Sigmoid colon (tissue), 7 donors: ENCODE results near the gene BCAS2. TPM values are rescaled to one million over a fixed set of nuclear protein-coding genes. Genes with fewer than 3 reads are reported as not detected.

ENCODE experiments used
- DNase-seq: peaks from one replicate; pipeline ENCODE4 v3.0.0-alpha.2; 2019
- H3K27ac ChIP-seq, 4 donors: fragments of 200-600 bp; sonication (generic); one replicate each; pipeline ENCODE4 v1.5.1; 2016 to 2019; ENCODE audit warnings: mild to moderate bottlenecking in 1 of 4
- H3K27me3 ChIP-seq, 3 donors: fragments of 200-600 bp; sonication (generic); one replicate each; pipeline ENCODE4 v1.5.1; 2019; ENCODE audit warnings: mild to moderate bottlenecking in 1 of 3
- H3K36me3 ChIP-seq, 4 donors: fragments of 200-600 bp; sonication (generic); one replicate each; pipeline ENCODE4 v1.5.1; 2016 to 2019
- H3K4me1 ChIP-seq, 4 donors: fragments of 200-600 bp; sonication (generic); one replicate each; pipeline ENCODE4 v1.5.1; 2017 to 2019
- H3K4me3 ChIP-seq, 4 donors: fragments of 200-600 bp; sonication (generic); one replicate each; pipeline ENCODE4 v1.5.1; 2017 to 2019; ENCODE audit warnings: mild to moderate bottlenecking in 2 of 4, moderate library complexity in 1 of 4
- H3K9me3 ChIP-seq, 4 donors: fragments of 200-600 bp in 3 of 4; sonication (generic) in 3 of 4; one replicate each; pipeline versions ENCODE4 v1.5.1 to v1.6.1; 2013 to 2019
- EP300 ChIP-seq, 4 donors: sonication (generic); formaldehyde crosslinking; IDR thresholded peaks; one replicate each; pipeline ENCODE4 v1.6.1; 2017; ENCODE audit warnings: antibody characterized with exemption in 4 of 4
- POLR2A ChIP-seq, 2 donors: fragments of 450-650 bp; IDR thresholded peaks; one replicate each; pipeline ENCODE4 v1.6.1; 2016; ENCODE audit warnings: antibody characterized with exemption in 2 of 2, mild to moderate bottlenecking in 2 of 2, moderate library complexity in 2 of 2
- POLR2AphosphoS5 ChIP-seq, 4 donors: sonication (generic); formaldehyde crosslinking; IDR thresholded peaks; one replicate each; pipeline ENCODE4 v1.6.1; 2017; ENCODE audit warnings: antibody characterized with exemption in 4 of 4
- WGBS, 2 donors: extraction: QIAGEN DNeasy Blood & Tissue Kit; methylation state at CpG; one replicate each; pipeline ENCODE4 v1.1.7; 2013; 5-methylcytosine and 5-hydroxymethylcytosine counted together
- intact Hi-C: fragments of 100-400 bp; cut with DNase I; formaldehyde crosslinking; loops from one replicate; pipeline ENCODE4 v1.15.1; 2023
- polyA plus RNA-seq, 3 donors: library from polyadenylated mRNA; stranded (reverse); fragments of 200-250 nt; gene quantifications; one replicate each; pipeline ENCODE4 v1.2.3, GENCODE V29; 2013
- total RNA-seq, 4 donors: library from RNA; depleted of rRNA; stranded (reverse); fragments of >200 nt; gene quantifications; one replicate each; pipeline ENCODE4 v1.1.0, GENCODE V29; 2016
- TF ChIP-seq, protein P1 (sequence below), 4 experiments: fragments of 450-650 bp in 3 of 4; fragments of 200-600 bp in 1 of 4; IDR thresholded peaks; one replicate each; pipeline ENCODE4 v1.5.1; 2016 to 2019; ENCODE audit warnings: antibody characterized with exemption in 4 of 4, mild to moderate bottlenecking in 3 of 4, moderate library complexity in 2 of 4
- donor health status: healthy with polysubstance abuse.
- donor health status: Bipolar disorder and iron deficiency.
- donor health status: healthy.

The BCAS2 gene
- total and polyA plus RNA-seq, 7 donors: 29.1 to 51.6 (median 40.0) TPM

DNA sequence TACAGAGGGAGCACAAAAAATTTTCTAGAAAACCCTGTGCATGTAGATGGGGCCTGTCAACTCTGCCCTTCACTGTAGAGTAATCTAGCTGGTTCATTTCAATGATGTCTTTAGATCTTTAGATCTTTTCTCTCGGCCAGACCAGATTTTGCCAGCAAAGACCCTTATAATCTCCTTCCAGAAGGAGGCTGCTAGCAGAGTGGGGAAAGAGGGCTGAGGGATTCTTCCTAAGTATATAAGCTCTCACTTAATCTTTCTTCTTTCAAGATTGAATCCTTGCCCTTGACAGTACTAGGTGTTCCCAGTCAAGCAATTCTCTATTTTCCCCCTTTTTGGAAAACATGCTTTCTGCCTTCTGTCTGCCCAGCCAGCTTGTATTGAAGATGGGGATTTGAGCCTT is 34.3 kb downstream of the BCAS2 start:
- no peak for DNase-seq
- TF ChIP-seq POLR2A (IDR thresholded peaks at IDR 0.05) (no peak), EP300 (IDR thresholded peaks at IDR 0.05) (no peak), POLR2AphosphoS5 (IDR thresholded peaks at IDR 0.05) (no peak)
- TF ChIP-seq, protein P1, sequence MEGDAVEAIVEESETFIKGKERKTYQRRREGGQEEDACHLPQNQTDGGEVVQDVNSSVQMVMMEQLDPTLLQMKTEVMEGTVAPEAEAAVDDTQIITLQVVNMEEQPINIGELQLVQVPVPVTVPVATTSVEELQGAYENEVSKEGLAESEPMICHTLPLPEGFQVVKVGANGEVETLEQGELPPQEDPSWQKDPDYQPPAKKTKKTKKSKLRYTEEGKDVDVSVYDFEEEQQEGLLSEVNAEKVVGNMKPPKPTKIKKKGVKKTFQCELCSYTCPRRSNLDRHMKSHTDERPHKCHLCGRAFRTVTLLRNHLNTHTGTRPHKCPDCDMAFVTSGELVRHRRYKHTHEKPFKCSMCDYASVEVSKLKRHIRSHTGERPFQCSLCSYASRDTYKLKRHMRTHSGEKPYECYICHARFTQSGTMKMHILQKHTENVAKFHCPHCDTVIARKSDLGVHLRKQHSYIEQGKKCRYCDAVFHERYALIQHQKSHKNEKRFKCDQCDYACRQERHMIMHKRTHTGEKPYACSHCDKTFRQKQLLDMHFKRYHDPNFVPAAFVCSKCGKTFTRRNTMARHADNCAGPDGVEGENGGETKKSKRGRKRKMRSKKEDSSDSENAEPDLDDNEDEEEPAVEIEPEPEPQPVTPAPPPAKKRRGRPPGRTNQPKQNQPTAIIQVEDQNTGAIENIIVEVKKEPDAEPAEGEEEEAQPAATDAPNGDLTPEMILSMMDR (IDR thresholded peaks at IDR 0.05): no peak
- Histone ChIP-seq H3K27me3 (no peaks in the 10 kb centered on the region), H3K9me3 (no peaks in the 10 kb centered on the region), H3K4me1 (no peaks in the 10 kb centered on the region), H3K36me3 (no peaks in the 10 kb centered on the region), H3K4me3 (no peak overlapping the region), H3K27ac (no peak overlapping the region)
- intact Hi-C loops: no loop called here
- 83 to 95% methylated on average over 1 of the region's 1 CpG for WGBS, 2 donors

DNA sequence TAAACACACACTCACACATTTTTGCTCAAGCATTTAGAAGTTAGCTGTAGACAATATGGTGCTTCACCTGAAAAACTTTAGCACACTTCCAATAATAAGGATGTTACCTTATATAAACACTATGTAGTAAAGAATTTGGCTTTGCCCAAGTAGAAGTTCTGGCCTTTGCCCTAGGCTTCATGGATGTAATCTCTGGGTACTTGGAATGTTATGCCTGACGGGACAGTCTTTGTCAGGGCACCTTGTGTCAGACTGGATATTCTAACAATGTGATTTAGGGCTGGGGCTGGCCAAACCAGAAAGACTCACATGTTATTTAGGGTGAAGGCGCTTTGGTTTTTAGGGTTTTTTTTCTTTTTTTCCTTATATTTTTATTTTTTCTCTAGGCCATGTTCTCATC is 35.6 kb downstream of the BCAS2 start:
- WGBS, 2 donors: 87% methylated on average over 2 of the region's 2 CpGs
- Histone ChIP-seq H3K27me3 (no peaks in the 10 kb centered on the region), H3K9me3 (no peaks in the 10 kb centered on the region), H3K4me3 (no peak overlapping the region), H3K4me1 (no peaks in the 10 kb centered on the region), H3K27ac (no peak overlapping the region), H3K36me3 (no peaks in the 10 kb centered on the region)
- intact Hi-C loops: no loop called here
- DNase-seq: no peak
- no peak for TF ChIP-seq POLR2A (IDR thresholded peaks at IDR 0.05)
- TF ChIP-seq POLR2AphosphoS5 (IDR thresholded peaks at IDR 0.05): no peak
- TF ChIP-seq EP300 (IDR thresholded peaks at IDR 0.05): no peak
- TF ChIP-seq, protein P1 (IDR thresholded peaks at IDR 0.05): no peak

DNA sequence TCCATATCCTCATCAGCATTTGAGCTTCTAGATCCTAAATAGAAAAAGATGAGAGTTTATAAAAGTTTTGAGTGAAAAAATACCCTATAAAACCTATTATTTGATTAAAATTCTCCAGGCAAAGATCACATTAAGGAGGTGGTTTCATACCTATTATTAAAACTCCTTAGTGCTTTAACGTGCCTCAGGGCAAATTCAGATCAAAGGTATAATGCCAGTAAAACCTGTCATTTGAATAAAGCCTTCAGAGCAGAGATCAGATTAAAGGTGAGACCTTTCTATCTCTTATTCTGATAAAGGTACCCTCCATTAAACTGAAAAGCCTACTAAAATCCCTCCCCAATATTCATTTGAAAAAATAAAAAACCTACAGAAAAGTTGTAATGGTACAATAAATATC is 36.1 kb downstream of the BCAS2 start:
- TF ChIP-seq, protein P1 (IDR thresholded peaks at IDR 0.05): no peak
- no peak for TF ChIP-seq EP300 (IDR thresholded peaks at IDR 0.05)
- TF ChIP-seq POLR2AphosphoS5 (IDR thresholded peaks at IDR 0.05): no peak
- no peak for TF ChIP-seq POLR2A (IDR thresholded peaks at IDR 0.05)
- no peak overlapping the region for H3K27ac ChIP-seq
- H3K4me1 ChIP-seq: no peaks in the 10 kb centered on the region
- H3K27me3 ChIP-seq: no peaks in the 10 kb centered on the region
- WGBS, 2 donors: 46 to 64% methylated on average over 1 of the region's 1 CpG
- H3K4me3 ChIP-seq: no peak overlapping the region
- no peaks in the 10 kb centered on the region for H3K36me3 ChIP-seq
- intact Hi-C loops: no loop called here
- DNase-seq: no peak
- no peaks in the 10 kb centered on the region for H3K9me3 ChIP-seq

DNA sequence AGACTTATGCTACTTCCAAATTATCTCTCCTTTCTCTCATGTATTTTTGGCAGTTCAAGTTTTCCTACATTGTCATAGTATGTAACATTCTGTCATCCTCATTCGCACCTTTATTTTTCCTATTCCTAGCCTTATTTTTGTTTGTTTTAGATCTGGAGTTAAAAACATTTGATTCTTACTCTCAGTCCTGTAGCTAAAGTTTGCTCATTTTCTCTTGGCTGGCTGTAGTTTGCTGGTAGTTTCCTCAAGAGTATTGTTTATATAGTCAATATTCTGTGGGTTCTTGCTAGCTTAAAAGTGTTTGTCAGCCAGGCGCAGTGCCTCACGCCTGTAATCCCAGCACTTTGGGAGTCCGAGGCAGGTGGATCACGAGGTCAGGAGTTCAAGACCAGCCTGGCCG is 40.6 kb downstream of the BCAS2 start:
- H3K27ac ChIP-seq: no peak overlapping the region
- no peaks in the 10 kb centered on the region for H3K9me3 ChIP-seq
- intact Hi-C loops: no loop called here

DNA sequence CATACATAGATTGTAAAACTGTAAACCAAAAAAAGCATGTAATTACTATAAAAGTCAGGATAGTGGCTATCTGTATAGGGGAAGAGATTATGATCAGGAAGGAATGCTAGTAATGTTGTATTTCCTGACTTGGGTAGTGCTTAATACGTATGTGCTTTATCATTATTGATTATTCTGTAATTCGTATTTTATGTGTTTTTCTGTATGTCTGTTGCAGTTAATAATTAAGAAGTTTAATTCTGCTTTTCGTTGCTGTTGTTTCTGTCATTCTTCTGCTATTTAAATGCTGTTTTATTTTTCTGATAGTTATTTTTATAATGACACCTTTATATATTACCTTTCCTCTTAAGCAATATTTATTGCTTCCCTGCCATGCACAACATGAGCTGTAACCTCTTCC is 41.1 kb downstream of the BCAS2 start:
- TF ChIP-seq, protein P1 (IDR thresholded peaks at IDR 0.05): no peak
- TF ChIP-seq EP300 (IDR thresholded peaks at IDR 0.05) (no peak), POLR2A (IDR thresholded peaks at IDR 0.05) (no peak), POLR2AphosphoS5 (IDR thresholded peaks at IDR 0.05) (no peak)
- Histone ChIP-seq H3K9me3 (no peaks in the 10 kb centered on the region), H3K4me3 (no peak overlapping the region), H3K36me3 (no peaks in the 10 kb centered on the region), H3K27ac (no peak overlapping the region), H3K4me1 (no peaks in the 10 kb centered on the region), H3K27me3 (no peaks in the 10 kb centered on the region)
- 56 to 60% methylated on average over 3 of the region's 3 CpGs for WGBS, 2 donors
- intact Hi-C loops: no loop called here
- DNase-seq: no peak

More for the DNA sequence above, 40.6 kb downstream of the BCAS2 start:
- WGBS, 2 donors: 56 to 74% methylated on average over 6 of the region's 6 CpGs
- Histone ChIP-seq H3K4me3 (no peak overlapping the region), H3K27me3 (no peaks in the 10 kb centered on the region), H3K4me1 (no peaks in the 10 kb centered on the region), H3K36me3 (no peaks in the 10 kb centered on the region)
- TF ChIP-seq, protein P1 (IDR thresholded peaks at IDR 0.05): no peak
- no peak for TF ChIP-seq POLR2AphosphoS5 (IDR thresholded peaks at IDR 0.05)
- TF ChIP-seq POLR2A (IDR thresholded peaks at IDR 0.05): no peak
- no peak for TF ChIP-seq EP300 (IDR thresholded peaks at IDR 0.05)
- no peak for DNase-seq
